Astrocyte (in vitro differentiated cells and primary cell): Measurements from ENCODE around the gene WDR59.

Source experiments
- EZH2 ChIP-seq: IDR thresholded peaks from 2 replicates; pipeline ENCODE4 v1.6.1; 2012; ENCODE audit warnings: mild to moderate bottlenecking, low read length, inconsistent platforms; ENCODE audit not compliant: insufficient read depth
- TF ChIP-seq, protein P1 (sequence below): IDR thresholded peaks from 2 replicates; pipeline ENCODE4 v1.5.1; 2011; ENCODE audit warnings: low read depth, mild to moderate bottlenecking, inconsistent platforms, low read length, moderate library complexity; ENCODE audit not compliant: insufficient read depth

DNA sequence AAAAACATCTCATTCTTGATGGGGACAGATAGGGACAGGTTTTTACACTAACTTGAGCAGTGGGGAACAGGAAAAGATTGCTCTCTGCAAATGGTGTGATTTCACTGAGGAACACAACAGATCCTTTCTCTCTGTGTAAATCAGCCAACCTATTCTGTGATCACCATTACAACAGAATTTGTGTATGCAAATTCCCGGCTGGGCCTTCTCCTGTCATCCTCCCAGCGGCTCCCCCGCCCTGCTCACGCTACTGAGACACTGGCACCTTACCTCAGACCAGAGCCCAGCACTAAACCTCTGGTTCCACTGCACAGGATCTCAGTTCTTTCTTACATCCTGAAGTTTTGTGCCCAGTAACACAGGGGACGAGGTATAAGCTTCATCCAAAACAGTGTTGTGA is 113.3 kb downstream of the WDR59 start:
- TF ChIP-seq, protein P1, sequence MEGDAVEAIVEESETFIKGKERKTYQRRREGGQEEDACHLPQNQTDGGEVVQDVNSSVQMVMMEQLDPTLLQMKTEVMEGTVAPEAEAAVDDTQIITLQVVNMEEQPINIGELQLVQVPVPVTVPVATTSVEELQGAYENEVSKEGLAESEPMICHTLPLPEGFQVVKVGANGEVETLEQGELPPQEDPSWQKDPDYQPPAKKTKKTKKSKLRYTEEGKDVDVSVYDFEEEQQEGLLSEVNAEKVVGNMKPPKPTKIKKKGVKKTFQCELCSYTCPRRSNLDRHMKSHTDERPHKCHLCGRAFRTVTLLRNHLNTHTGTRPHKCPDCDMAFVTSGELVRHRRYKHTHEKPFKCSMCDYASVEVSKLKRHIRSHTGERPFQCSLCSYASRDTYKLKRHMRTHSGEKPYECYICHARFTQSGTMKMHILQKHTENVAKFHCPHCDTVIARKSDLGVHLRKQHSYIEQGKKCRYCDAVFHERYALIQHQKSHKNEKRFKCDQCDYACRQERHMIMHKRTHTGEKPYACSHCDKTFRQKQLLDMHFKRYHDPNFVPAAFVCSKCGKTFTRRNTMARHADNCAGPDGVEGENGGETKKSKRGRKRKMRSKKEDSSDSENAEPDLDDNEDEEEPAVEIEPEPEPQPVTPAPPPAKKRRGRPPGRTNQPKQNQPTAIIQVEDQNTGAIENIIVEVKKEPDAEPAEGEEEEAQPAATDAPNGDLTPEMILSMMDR = no peak
- no peak for TF ChIP-seq EZH2
